A673 (cell line): ENCODE results near the gene WSB2.

Experiments
- EZH2 ChIP-seq: fragments of 200-600 bp; sonication (generic); IDR thresholded peaks from 2 replicates; pipeline ENCODE4 v1.6.1; 2017; ENCODE audit warnings: borderline replicate concordance, low read depth, mild to moderate bottlenecking, mixed read lengths, antibody characterized with exemption, low read length; ENCODE audit not compliant: poor library complexity, severe bottlenecking
- TF ChIP-seq, protein P1 (sequence below): fragments of 300-800, 200-600 bp; sonication (generic); conservative IDR thresholded peaks from 2 replicates; pipeline ENCODE4 v1.5.1; 2017; ENCODE audit warnings: low read depth, mild to moderate bottlenecking, antibody characterized with exemption, low read length, moderate library complexity, mixed read lengths

DNA sequence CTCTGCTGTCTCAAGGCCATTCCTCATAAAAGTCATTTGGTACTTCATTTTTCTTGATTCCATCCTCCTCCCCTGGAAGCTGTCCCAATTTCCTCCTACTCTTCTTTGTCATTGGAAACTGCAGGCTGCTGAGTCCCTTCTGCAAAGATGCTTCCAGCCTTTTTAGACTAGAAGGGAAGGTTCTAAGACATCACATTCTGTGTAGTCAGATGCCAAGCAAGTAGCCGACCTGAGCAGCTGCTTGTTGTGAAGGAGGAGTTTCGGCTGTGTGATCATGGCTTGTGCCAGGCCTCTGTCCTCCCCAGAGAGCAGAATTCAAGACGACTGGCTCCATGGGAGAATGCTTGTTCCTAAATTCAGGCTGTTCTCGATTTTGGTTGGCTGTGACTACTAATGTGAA is 35.8 kb downstream of the WSB2 start:
- TF ChIP-seq, protein P1, sequence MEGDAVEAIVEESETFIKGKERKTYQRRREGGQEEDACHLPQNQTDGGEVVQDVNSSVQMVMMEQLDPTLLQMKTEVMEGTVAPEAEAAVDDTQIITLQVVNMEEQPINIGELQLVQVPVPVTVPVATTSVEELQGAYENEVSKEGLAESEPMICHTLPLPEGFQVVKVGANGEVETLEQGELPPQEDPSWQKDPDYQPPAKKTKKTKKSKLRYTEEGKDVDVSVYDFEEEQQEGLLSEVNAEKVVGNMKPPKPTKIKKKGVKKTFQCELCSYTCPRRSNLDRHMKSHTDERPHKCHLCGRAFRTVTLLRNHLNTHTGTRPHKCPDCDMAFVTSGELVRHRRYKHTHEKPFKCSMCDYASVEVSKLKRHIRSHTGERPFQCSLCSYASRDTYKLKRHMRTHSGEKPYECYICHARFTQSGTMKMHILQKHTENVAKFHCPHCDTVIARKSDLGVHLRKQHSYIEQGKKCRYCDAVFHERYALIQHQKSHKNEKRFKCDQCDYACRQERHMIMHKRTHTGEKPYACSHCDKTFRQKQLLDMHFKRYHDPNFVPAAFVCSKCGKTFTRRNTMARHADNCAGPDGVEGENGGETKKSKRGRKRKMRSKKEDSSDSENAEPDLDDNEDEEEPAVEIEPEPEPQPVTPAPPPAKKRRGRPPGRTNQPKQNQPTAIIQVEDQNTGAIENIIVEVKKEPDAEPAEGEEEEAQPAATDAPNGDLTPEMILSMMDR = no peak
- no peak for TF ChIP-seq EZH2
